ENCODE data around the gene IFFO2. TPM values are rescaled to one million over a fixed set of nuclear protein-coding genes. Genes with fewer than 3 reads are reported as not detected.

IFFO2 gene
- total and polyA plus RNA-seq, 4 donors: 0.88 to 7.4 (median 3.0) TPM

DNA sequence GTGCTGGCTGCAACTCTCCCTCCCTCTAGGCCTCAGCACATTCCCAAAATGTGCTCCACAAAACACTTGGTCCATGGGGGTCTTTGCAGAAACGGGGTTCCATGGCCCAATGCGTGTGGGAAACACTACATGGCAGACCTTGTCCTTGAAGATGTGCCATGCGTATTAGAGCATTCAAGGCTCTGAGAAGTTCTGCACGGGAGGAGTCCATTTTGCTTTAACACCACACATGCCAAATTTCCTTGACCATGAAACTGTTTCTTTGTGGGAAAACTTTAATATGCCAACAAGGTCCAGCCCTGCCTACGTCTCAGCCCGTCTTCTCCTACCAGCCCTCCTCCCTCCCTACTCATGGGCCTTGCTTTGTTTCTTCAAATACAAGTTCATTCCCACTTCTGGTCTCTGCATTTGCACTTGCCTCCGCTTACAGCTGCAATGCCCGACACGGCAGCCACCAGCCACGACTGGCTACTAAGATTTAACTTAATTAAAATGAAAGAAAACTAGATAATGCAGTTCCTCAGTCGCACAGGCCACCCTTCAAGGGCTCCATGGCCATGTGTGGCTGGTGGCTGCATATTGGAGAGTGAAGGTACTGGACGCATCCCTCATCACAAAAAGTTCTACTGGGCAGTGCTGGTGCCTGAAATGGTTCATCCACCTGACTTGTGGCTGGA, 77.8 kb downstream of the IFFO2 start:
- no peak overlapping the region for H3K9ac ChIP-seq (ENCODE audit: low read depth in 1 of 2, low read length in 2 of 2)
- no peak overlapping the region for H3K27ac ChIP-seq (ENCODE audit: low read depth in 1 of 2, low read length in 2 of 2)
- H3K4me1 ChIP-seq (ENCODE audit: control insufficient read depth in 4 of 4, insufficient read depth in 4 of 4, low read length in 3 of 4): peaks cover 0 to 4% (median 2%) of the 10 kb centered on the region in 4 donors
- peaks cover 25 to 79% (median 43%) of the 10 kb centered on the region in 4 donors for H3K36me3 ChIP-seq (ENCODE audit: control insufficient read depth in 4 of 4, insufficient read depth in 3 of 4, low read depth in 1 of 4, low read length in 3 of 4)
- TF ChIP-seq HNF4G (IDR thresholded peaks at IDR 0.05) (no peak), GABPA (IDR thresholded peaks at IDR 0.05 in 1 of 2, conservative IDR thresholded peaks at IDR 0.05 in 1 of 2) (no peak), JUND (IDR thresholded peaks at IDR 0.05) (no peak), SP1 (IDR thresholded peaks at IDR 0.05) (no peak), FOXA1 (IDR thresholded peaks at IDR 0.05) (no peak), NR2F2 (IDR thresholded peaks at IDR 0.05) (no peak), EGR1 (IDR thresholded peaks at IDR 0.05; ENCODE audit: low read depth in 2 of 2) (no peak), FOXA2 (IDR thresholded peaks at IDR 0.05) (no peak), HNF4A (conservative IDR thresholded peaks at IDR 0.05) (no peak), YY1 (IDR thresholded peaks at IDR 0.05) (no peak)
- TF ChIP-seq, protein P1, sequence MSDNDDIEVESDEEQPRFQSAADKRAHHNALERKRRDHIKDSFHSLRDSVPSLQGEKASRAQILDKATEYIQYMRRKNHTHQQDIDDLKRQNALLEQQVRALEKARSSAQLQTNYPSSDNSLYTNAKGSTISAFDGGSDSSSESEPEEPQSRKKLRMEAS (IDR thresholded peaks at IDR 0.05): no peak
- TF ChIP-seq, protein P2, sequence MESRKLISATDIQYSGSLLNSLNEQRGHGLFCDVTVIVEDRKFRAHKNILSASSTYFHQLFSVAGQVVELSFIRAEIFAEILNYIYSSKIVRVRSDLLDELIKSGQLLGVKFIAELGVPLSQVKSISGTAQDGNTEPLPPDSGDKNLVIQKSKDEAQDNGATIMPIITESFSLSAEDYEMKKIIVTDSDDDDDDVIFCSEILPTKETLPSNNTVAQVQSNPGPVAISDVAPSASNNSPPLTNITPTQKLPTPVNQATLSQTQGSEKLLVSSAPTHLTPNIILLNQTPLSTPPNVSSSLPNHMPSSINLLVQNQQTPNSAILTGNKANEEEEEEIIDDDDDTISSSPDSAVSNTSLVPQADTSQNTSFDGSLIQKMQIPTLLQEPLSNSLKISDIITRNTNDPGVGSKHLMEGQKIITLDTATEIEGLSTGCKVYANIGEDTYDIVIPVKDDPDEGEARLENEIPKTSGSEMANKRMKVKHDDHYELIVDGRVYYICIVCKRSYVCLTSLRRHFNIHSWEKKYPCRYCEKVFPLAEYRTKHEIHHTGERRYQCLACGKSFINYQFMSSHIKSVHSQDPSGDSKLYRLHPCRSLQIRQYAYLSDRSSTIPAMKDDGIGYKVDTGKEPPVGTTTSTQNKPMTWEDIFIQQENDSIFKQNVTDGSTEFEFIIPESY (IDR thresholded peaks at IDR 0.05): no peak
- TF ChIP-seq, protein P3, sequence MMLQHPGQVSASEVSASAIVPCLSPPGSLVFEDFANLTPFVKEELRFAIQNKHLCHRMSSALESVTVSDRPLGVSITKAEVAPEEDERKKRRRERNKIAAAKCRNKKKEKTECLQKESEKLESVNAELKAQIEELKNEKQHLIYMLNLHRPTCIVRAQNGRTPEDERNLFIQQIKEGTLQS (IDR thresholded peaks at IDR 0.05): no peak
- no peaks in the 10 kb centered on the region for H3K27me3 ChIP-seq (ENCODE audit: control insufficient read depth in 4 of 4, insufficient read depth in 4 of 4, low read length in 3 of 4)
- DNase-seq (ENCODE audit: low spot score): no peak
- 84% methylated on average over 12 of the region's 12 CpGs for WGBS
- H3K9me3 ChIP-seq (ENCODE audit: control insufficient read depth in 4 of 4, low read length in 3 of 4): no peaks in the 10 kb centered on the region
- no peak overlapping the region for H3K4me3 ChIP-seq (ENCODE audit: low read depth in 1 of 3, low read length in 3 of 3)

DNA sequence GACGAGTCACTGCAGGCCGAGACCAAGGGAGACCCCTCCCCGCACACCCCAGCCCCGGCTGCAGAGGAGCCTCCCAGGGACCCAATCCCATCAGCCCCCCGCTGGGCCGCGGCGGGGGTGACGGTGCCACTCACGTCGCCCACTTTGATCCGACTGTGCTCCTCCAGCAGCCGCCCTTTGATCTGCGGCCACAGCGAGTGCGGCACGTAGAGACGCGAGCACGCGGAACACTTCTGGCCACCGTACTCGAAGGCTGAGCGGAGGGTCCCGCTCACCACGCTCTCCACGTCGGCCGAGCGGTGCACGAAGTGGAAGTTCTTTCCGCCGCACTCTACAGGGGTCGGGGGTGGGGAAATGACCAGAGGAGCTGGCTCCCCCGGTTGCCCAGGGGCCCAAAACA, 79.2 kb downstream of the IFFO2 start:
- no peaks in the 10 kb centered on the region for H3K9me3 ChIP-seq (ENCODE audit: control insufficient read depth in 4 of 4, low read length in 3 of 4)
- no peak overlapping the region for H3K4me3 ChIP-seq (ENCODE audit: low read depth in 1 of 3, low read length in 3 of 3)
- peaks cover 19 to 79% (median 43%) of the 10 kb centered on the region in 4 donors for H3K36me3 ChIP-seq (ENCODE audit: control insufficient read depth in 4 of 4, insufficient read depth in 3 of 4, low read depth in 1 of 4, low read length in 3 of 4)
- no peak overlapping the region for H3K9ac ChIP-seq (ENCODE audit: low read depth in 1 of 2, low read length in 2 of 2)
- H3K27me3 ChIP-seq (ENCODE audit: control insufficient read depth in 4 of 4, insufficient read depth in 4 of 4, low read length in 3 of 4): no peaks in the 10 kb centered on the region
- 93% methylated on average over 35 of the region's 35 CpGs for WGBS
- peaks cover 0 to 14% (median 2%) of the 10 kb centered on the region in 4 donors for H3K4me1 ChIP-seq (ENCODE audit: control insufficient read depth in 4 of 4, insufficient read depth in 4 of 4, low read length in 3 of 4)
- H3K27ac ChIP-seq (ENCODE audit: low read depth in 1 of 2, low read length in 2 of 2): no peak overlapping the region
- no peak for TF ChIP-seq HNF4G (IDR thresholded peaks at IDR 0.05)
- TF ChIP-seq, protein P4, sequence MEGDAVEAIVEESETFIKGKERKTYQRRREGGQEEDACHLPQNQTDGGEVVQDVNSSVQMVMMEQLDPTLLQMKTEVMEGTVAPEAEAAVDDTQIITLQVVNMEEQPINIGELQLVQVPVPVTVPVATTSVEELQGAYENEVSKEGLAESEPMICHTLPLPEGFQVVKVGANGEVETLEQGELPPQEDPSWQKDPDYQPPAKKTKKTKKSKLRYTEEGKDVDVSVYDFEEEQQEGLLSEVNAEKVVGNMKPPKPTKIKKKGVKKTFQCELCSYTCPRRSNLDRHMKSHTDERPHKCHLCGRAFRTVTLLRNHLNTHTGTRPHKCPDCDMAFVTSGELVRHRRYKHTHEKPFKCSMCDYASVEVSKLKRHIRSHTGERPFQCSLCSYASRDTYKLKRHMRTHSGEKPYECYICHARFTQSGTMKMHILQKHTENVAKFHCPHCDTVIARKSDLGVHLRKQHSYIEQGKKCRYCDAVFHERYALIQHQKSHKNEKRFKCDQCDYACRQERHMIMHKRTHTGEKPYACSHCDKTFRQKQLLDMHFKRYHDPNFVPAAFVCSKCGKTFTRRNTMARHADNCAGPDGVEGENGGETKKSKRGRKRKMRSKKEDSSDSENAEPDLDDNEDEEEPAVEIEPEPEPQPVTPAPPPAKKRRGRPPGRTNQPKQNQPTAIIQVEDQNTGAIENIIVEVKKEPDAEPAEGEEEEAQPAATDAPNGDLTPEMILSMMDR (IDR thresholded peaks at IDR 0.05; ENCODE audit: low read depth, low read length, missing input control): no peak
- TF ChIP-seq, protein P3 (IDR thresholded peaks at IDR 0.05): no peak
- no peak for TF ChIP-seq YY1 (IDR thresholded peaks at IDR 0.05)
- TF ChIP-seq JUND (IDR thresholded peaks at IDR 0.05): no peak
- TF ChIP-seq EGR1 (IDR thresholded peaks at IDR 0.05; ENCODE audit: low read depth in 2 of 2): no peak
- no peak for TF ChIP-seq GABPA (IDR thresholded peaks at IDR 0.05 in 1 of 2, conservative IDR thresholded peaks at IDR 0.05 in 1 of 2)
- no peak for TF ChIP-seq HNF4A (conservative IDR thresholded peaks at IDR 0.05)
- TF ChIP-seq FOXA2 (IDR thresholded peaks at IDR 0.05): no peak
- no peak for TF ChIP-seq NR2F2 (IDR thresholded peaks at IDR 0.05)
- no peak for TF ChIP-seq RXRA (IDR thresholded peaks at IDR 0.05)
- DNase-seq (ENCODE audit: low spot score): no peak

Data from liver (tissue), 9 donors.